ENCODE data around the gene POP5. TPM values are rescaled to one million over a fixed set of nuclear protein-coding genes. Genes with fewer than 3 reads are reported as not detected.

POP5 gene
- total and polyA plus RNA-seq, 2 of the 4 experiments (the other 2 are of a cell fraction) = 69.5 to 99.4 TPM

- H3K79me1 ChIP-seq (ENCODE audit: low read depth in 1 of 2, low read length in 2 of 2) = no peaks in the 10 kb centered on the region
- TF ChIP-seq RAD21 (IDR thresholded peaks at IDR 0.05; ENCODE audit: low read length) (no peak), BHLHE40 (IDR thresholded peaks at IDR 0.05; ENCODE audit: low read depth, low read length) (no peak), NFE2L2 (IDR thresholded peaks at IDR 0.05; ENCODE audit: low read depth, low read length) (no peak), ELK1 (IDR thresholded peaks at IDR 0.05; ENCODE audit: borderline replicate concordance, low read depth, low read length) (no peak), RFX5 (IDR thresholded peaks at IDR 0.05; ENCODE audit: low read depth, low read length) (no peak), MAFK (IDR thresholded peaks at IDR 0.05; ENCODE audit: low read depth, low read length) (no peak), MAZ (IDR thresholded peaks at IDR 0.05; ENCODE audit: borderline replicate concordance, low read depth, low read length) (no peak), CHD1 (IDR thresholded peaks at IDR 0.05; ENCODE audit: low read depth, low read length) (no peak), MXI1 (IDR thresholded peaks at IDR 0.05; ENCODE audit: borderline replicate concordance, low read depth, low read length) (no peak), SMC3 (IDR thresholded peaks at IDR 0.05; ENCODE audit: low read depth, low read length) (no peak), RCOR1 (IDR thresholded peaks at IDR 0.05; ENCODE audit: insufficient replicate concordance, low read length) (no peak), POLR2A (IDR thresholded peaks at IDR 0.05; ENCODE audit: low read depth, low read length) (no peak)
- TF ChIP-seq, protein P1, sequence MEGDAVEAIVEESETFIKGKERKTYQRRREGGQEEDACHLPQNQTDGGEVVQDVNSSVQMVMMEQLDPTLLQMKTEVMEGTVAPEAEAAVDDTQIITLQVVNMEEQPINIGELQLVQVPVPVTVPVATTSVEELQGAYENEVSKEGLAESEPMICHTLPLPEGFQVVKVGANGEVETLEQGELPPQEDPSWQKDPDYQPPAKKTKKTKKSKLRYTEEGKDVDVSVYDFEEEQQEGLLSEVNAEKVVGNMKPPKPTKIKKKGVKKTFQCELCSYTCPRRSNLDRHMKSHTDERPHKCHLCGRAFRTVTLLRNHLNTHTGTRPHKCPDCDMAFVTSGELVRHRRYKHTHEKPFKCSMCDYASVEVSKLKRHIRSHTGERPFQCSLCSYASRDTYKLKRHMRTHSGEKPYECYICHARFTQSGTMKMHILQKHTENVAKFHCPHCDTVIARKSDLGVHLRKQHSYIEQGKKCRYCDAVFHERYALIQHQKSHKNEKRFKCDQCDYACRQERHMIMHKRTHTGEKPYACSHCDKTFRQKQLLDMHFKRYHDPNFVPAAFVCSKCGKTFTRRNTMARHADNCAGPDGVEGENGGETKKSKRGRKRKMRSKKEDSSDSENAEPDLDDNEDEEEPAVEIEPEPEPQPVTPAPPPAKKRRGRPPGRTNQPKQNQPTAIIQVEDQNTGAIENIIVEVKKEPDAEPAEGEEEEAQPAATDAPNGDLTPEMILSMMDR (conservative IDR thresholded peaks at IDR 0.05; ENCODE audit: low read depth, low read length) = no peak
- TF ChIP-seq, protein P2, sequence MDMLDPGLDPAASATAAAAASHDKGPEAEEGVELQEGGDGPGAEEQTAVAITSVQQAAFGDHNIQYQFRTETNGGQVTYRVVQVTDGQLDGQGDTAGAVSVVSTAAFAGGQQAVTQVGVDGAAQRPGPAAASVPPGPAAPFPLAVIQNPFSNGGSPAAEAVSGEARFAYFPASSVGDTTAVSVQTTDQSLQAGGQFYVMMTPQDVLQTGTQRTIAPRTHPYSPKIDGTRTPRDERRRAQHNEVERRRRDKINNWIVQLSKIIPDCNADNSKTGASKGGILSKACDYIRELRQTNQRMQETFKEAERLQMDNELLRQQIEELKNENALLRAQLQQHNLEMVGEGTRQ (IDR thresholded peaks at IDR 0.05; ENCODE audit: low read depth, low read length) = no peak
- no peaks in the 10 kb centered on the region for H3K4me1 ChIP-seq (ENCODE audit: control insufficient read depth, insufficient read depth, low read length)
- no peak overlapping the region for H3K18ac ChIP-seq (ENCODE audit: low read depth, low read length)
- ChIA-PET CTCF (no interaction called here), POLR2A (ENCODE audit: unreplicated experiment) (no interaction called here)
- ATAC-seq (ENCODE audit: low read depth) (no peak), DNase-seq (no peak)
- H3K4ac ChIP-seq (ENCODE audit: low read depth, low read length) = no peak overlapping the region
- no peak overlapping the region for H4K5ac ChIP-seq (ENCODE audit: low read depth, low read length)
- no peak overlapping the region for H2AFZ ChIP-seq (replicated peaks; ENCODE audit: low read length, poor library complexity)
- no peak overlapping the region for H2AK5ac ChIP-seq (ENCODE audit: low read depth, low read length)
- no peaks in the 10 kb centered on the region for H3K36me3 ChIP-seq (ENCODE audit: control insufficient read depth, insufficient read depth, low read length)
- no peak overlapping the region for H3K56ac ChIP-seq (ENCODE audit: extremely low read depth, insufficient read depth, low read length)
- no peak overlapping the region for H4K8ac ChIP-seq (ENCODE audit: low read depth in 2 of 2, low read length in 2 of 2)
- dilution Hi-C loops (cut with HindIII; ENCODE audit: low sequenced_read_pairs, unreplicated experiment) (no loop called here), in situ Hi-C loops (cut with MboI; ENCODE audit: low sequenced_read_pairs) (no loop called here), intact Hi-C loops (cut with micrococcal nuclease) (no loop called here)
- H2BK20ac ChIP-seq (ENCODE audit: low read depth, low read length) = no peak overlapping the region
- no peak overlapping the region for H3K4me2 ChIP-seq (ENCODE audit: low read depth, low read length)
- no peaks in the 10 kb centered on the region for H4K20me1 ChIP-seq (ENCODE audit: insufficient read depth, low read length)
- no peak overlapping the region for H2BK120ac ChIP-seq (ENCODE audit: low read depth, low read length)
- H3K9me1 ChIP-seq (ENCODE audit: insufficient read depth, low read length) = no peaks in the 10 kb centered on the region
- no peak overlapping the region for H3K14ac ChIP-seq (replicated peaks; ENCODE audit: low read depth, low read length)
- no peak overlapping the region for H2BK5ac ChIP-seq (ENCODE audit: low read depth, low read length, poor library complexity, severe bottlenecking)
- no peak overlapping the region for H3K9ac ChIP-seq (ENCODE audit: low read depth, low read length)
- peaks cover 34% of the 10 kb centered on the region for H3K27me3 ChIP-seq (ENCODE audit: control insufficient read depth, insufficient read depth, low read length)
- no peak overlapping the region for H2AK9ac ChIP-seq (replicated peaks; ENCODE audit: low read depth, low read length, poor library complexity)
- H3K4me3 ChIP-seq (ENCODE audit: insufficient read depth, low read depth, low read length) = no peak overlapping the region
- BruUV-seq (replicated peaks) = no TSS peak
- H4K91ac ChIP-seq (ENCODE audit: insufficient read depth, low read depth, low read length) = no peak overlapping the region
- H3K9me3 ChIP-seq (ENCODE audit: control insufficient read depth, insufficient read depth, low read length) = no peaks in the 10 kb centered on the region
- H3K27ac ChIP-seq (ENCODE audit: insufficient read depth, low read length) = no peak overlapping the region
- H2BK15ac ChIP-seq (ENCODE audit: low read depth, low read length) = no peak overlapping the region
- no peak overlapping the region for H3K23ac ChIP-seq (ENCODE audit: low read depth, low read length)
These were observed 33.6 kb upstream of the POP5 start for GRCh38 chr12:120614848-120615247.

Data from IMR-90 (cell line).